Measurements from ENCODE around the gene HACL1. TPM values are rescaled to one million over a fixed set of nuclear protein-coding genes. Genes with fewer than 3 reads are reported as not detected.
A peak's percentile ranks its signal among the peaks of the same experiment; 100 is the strongest.

The HACL1 gene
- total and polyA plus RNA-seq, 2 donors (not counting 3 experiments of a cell fraction or from before 2014, with no cell fraction given): 16.5 to 27.4 TPM

DNA sequence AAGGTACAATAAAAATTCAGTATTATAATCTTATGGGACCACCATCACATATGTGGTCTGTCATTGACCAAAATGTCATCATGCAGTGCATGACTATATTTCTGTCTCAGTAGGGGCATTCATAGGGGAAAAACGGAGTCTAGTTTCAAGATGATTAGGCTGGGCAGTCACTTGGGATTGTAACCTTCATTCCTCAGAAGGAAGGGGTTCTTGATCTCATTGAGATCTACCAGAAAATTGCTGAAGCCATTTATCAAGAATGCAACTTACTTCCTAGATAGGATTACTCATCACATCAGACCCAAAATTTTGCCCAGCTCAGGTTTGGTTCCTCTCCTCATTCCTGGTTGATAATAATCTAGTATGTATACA is 37.5 kb upstream of the HACL1 start:
- ChIA-PET POLR2A (no interaction called here), CTCF (interaction anchor here (0.8 to 2.9 kb wide), 2 partner anchors 8 to 9 kb away, joined by 3 to 7 read pairs; no protein-coding TSS in a partner anchor)
- DNase-seq (ENCODE audit: low read depth, low spot score): peak; percentile 29
- dilution Hi-C loops (cut with MboI; ENCODE audit: extremely low pct_ligation_motif_present, low sequenced_read_pairs): loop anchor here (25.0 kb wide), 1 partner anchor 423 kb away; no protein-coding TSS in a partner anchor
- TF ChIP-seq GATA2 (IDR thresholded peaks at IDR 0.05; ENCODE audit: insufficient read depth, insufficient read length, low read depth, low read length): peak; percentile 72
- TF ChIP-seq EZH2 (IDR thresholded peaks at IDR 0.05; ENCODE audit: borderline replicate concordance, low read depth, low read length, severe bottlenecking): no peak
- TF ChIP-seq POLR2AphosphoS5 (IDR thresholded peaks at IDR 0.05; ENCODE audit: insufficient read depth, low read depth, low read length): no peak
- peak; percentile 13 for TF ChIP-seq JUN (IDR thresholded peaks at IDR 0.05; ENCODE audit: borderline replicate concordance, insufficient read depth, insufficient read length, low read depth)
- TF ChIP-seq, protein P1, sequence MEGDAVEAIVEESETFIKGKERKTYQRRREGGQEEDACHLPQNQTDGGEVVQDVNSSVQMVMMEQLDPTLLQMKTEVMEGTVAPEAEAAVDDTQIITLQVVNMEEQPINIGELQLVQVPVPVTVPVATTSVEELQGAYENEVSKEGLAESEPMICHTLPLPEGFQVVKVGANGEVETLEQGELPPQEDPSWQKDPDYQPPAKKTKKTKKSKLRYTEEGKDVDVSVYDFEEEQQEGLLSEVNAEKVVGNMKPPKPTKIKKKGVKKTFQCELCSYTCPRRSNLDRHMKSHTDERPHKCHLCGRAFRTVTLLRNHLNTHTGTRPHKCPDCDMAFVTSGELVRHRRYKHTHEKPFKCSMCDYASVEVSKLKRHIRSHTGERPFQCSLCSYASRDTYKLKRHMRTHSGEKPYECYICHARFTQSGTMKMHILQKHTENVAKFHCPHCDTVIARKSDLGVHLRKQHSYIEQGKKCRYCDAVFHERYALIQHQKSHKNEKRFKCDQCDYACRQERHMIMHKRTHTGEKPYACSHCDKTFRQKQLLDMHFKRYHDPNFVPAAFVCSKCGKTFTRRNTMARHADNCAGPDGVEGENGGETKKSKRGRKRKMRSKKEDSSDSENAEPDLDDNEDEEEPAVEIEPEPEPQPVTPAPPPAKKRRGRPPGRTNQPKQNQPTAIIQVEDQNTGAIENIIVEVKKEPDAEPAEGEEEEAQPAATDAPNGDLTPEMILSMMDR (IDR thresholded peaks at IDR 0.05; ENCODE audit: extremely low read depth in 1 of 2, insufficient read depth in 1 of 2, low read depth in 1 of 2, low read length in 2 of 2): no peak
- no peak for TF ChIP-seq MYC (IDR thresholded peaks at IDR 0.05; ENCODE audit: low read depth, low read length)
- no peak for TF ChIP-seq POLR2A (IDR thresholded peaks at IDR 0.05; ENCODE audit: low read depth, low read length)
- peak; percentile 59 for TF ChIP-seq FOS (IDR thresholded peaks at IDR 0.05; ENCODE audit: borderline replicate concordance, insufficient read depth, low read length)
- TF ChIP-seq, protein P2, sequence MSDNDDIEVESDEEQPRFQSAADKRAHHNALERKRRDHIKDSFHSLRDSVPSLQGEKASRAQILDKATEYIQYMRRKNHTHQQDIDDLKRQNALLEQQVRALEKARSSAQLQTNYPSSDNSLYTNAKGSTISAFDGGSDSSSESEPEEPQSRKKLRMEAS (IDR thresholded peaks at IDR 0.05; ENCODE audit: insufficient read depth, insufficient read length): no peak
- Histone ChIP-seq H3K27ac (ENCODE audit: insufficient read depth, low read depth, low read length) (peak overlapping the region; percentile 93), H3K4me1 (ENCODE audit: control insufficient read depth, extremely low read depth, insufficient read depth, low read length) (peaks cover 49% of the 10 kb centered on the region), H3K27me3 (ENCODE audit: control insufficient read depth in 2 of 2, insufficient read depth in 2 of 2, low read length in 2 of 2) (no peaks in the 10 kb centered on the region), H3K9ac (replicated peaks; ENCODE audit: extremely low read depth, insufficient read depth, low read length) (no peak overlapping the region), H3K9me3 (replicated peaks; ENCODE audit: control insufficient read depth, insufficient read depth, low read length) (no peaks in the 10 kb centered on the region), H3K79me2 (ENCODE audit: control insufficient read depth, insufficient read depth, low read length) (no peaks in the 10 kb centered on the region), H3K4me2 (ENCODE audit: insufficient read depth, low read length) (no peak overlapping the region), H3K9me1 (replicated peaks; ENCODE audit: control insufficient read depth, extremely low read depth, insufficient read depth, low read length) (no peaks in the 10 kb centered on the region), H2AFZ (ENCODE audit: low read depth, low read length) (no peak overlapping the region), H3K36me3 (ENCODE audit: control insufficient read depth in 2 of 2, extremely low read depth in 1 of 2, insufficient read depth in 2 of 2, low read length in 2 of 2) (no peaks in the 10 kb centered on the region), H4K20me1 (replicated peaks; ENCODE audit: control insufficient read depth, extremely low read depth, insufficient read depth, low read length) (no peaks in the 10 kb centered on the region), H3K4me3 (replicated peaks in 1 of 3; ENCODE audit: insufficient read depth in 1 of 3, low read depth in 1 of 3, low read length in 3 of 3) (no peak overlapping the region)
- FAIRE-seq: no peak
- intact Hi-C loops (cut with micrococcal nuclease): loop anchor here (5.0 to 10.0 kb wide), 2 partner anchors 344 to 843 kb away; no protein-coding TSS in a partner anchor
- no TSS peak for BruUV-seq (replicated peaks)
